Measurements from ENCODE around the gene FADS1. TPM values are rescaled to one million over a fixed set of nuclear protein-coding genes. Genes with fewer than 3 reads are reported as not detected.

Gene FADS1
- total and polyA plus RNA-seq, 7 donors: 8.6 to 93.2 (median 17.2) TPM

DNA sequence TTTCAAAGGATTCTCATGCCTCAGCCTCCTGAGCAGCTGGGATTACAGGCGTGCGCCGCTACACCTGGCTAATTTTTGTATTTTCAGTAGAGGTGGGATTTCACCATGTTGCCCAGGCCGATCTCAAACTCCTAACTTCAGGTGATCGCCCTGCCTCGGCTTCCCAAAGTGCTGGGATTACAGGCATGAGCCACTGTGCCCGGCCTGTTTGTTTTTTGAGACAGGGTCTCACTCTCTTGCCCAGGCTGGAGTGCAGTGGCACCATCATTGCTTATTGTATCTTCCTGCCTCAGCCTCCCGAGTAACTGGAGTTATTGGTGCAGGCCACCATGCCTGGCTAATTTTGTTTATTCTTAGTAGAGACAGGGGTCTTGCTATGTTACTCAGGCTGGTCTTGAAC is 19.4 kb upstream of the FADS1 start:
- H3K36me3 ChIP-seq (ENCODE audit: insufficient read depth in 1 of 2, low read depth in 1 of 2): peaks cover 0 to 4% of the 10 kb centered on the region in 2 donors
- DNase-seq: no peak
- H3K4me3 ChIP-seq: no peak overlapping the region
- ATAC-seq: no peak
- H3K9me3 ChIP-seq: no peaks in the 10 kb centered on the region
- no peaks in the 10 kb centered on the region for H3K27me3 ChIP-seq (ENCODE audit: insufficient read depth in 3 of 3, low read length in 2 of 3)
- H3K27ac ChIP-seq: no peak overlapping the region
- no peaks in the 10 kb centered on the region for H3K4me1 ChIP-seq
- intact Hi-C loops (cut with DNase I): no loop called here
- WGBS, 3 donors: 95 to 97% (median 96%) methylated on average over 8 of the region's 8 CpGs
- TF ChIP-seq, protein P1, sequence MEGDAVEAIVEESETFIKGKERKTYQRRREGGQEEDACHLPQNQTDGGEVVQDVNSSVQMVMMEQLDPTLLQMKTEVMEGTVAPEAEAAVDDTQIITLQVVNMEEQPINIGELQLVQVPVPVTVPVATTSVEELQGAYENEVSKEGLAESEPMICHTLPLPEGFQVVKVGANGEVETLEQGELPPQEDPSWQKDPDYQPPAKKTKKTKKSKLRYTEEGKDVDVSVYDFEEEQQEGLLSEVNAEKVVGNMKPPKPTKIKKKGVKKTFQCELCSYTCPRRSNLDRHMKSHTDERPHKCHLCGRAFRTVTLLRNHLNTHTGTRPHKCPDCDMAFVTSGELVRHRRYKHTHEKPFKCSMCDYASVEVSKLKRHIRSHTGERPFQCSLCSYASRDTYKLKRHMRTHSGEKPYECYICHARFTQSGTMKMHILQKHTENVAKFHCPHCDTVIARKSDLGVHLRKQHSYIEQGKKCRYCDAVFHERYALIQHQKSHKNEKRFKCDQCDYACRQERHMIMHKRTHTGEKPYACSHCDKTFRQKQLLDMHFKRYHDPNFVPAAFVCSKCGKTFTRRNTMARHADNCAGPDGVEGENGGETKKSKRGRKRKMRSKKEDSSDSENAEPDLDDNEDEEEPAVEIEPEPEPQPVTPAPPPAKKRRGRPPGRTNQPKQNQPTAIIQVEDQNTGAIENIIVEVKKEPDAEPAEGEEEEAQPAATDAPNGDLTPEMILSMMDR (IDR thresholded peaks at IDR 0.05): no peak

DNA sequence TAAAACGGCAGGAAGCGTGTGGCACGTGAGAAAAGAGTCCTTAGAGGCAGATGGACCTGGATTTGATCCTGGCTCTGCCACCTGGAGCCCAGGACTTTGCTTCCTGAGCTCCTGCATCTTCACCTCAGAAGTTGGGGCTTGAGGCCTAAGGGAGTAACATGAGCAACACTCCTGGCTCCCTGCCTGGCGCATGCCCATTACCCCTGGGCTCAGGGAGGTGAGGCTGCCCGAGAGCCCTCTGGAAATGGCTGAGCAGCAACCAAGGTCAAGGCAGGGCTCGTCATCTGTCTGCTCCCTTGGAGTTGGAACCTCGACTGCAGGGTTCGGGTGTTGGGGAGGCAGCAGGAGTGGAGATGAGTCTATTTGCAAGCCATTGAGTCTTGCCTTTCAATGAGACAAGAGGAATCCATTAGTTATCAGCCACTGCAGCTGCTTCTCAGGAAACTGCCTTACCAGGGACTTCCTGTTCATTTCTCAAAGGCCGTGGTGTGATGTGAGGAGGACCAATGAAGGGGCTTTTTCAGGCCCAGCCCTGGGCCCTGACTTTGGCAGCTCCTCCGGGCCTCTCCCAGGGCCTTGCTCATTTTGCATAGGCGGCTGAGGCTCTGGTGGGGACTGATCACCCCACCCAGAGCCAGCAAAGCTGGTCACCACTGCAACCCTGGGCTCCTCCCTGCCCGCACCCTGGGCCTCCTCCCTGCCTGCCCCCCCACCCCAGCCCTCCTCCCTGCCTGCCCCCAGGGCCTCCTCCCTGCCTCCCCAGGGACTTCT is 17.7 kb upstream of the FADS1 start:
- H3K27ac ChIP-seq: peak overlapping the region; percentile 50
- H3K27me3 ChIP-seq (ENCODE audit: insufficient read depth in 3 of 3, low read length in 2 of 3): peaks cover 0 to 4% (median 0%) of the 10 kb centered on the region in 3 donors
- H3K9me3 ChIP-seq: no peaks in the 10 kb centered on the region
- WGBS, 3 donors: 28 to 42% (median 31%) methylated on average over 11 to 12 of the region's 12 CpGs
- TF ChIP-seq, protein P1 (IDR thresholded peaks at IDR 0.05): no peak
- H3K36me3 ChIP-seq (ENCODE audit: insufficient read depth in 1 of 2, low read depth in 1 of 2): no peaks in the 10 kb centered on the region
- intact Hi-C loops (cut with DNase I): no loop called here
- DNase-seq (peak; percentile 59 to 78), ATAC-seq (peak; percentile 30 to 76 (median 70))
- no peak overlapping the region for H3K4me3 ChIP-seq
- H3K4me1 ChIP-seq: peaks cover 1% of the 10 kb centered on the region

DNA sequence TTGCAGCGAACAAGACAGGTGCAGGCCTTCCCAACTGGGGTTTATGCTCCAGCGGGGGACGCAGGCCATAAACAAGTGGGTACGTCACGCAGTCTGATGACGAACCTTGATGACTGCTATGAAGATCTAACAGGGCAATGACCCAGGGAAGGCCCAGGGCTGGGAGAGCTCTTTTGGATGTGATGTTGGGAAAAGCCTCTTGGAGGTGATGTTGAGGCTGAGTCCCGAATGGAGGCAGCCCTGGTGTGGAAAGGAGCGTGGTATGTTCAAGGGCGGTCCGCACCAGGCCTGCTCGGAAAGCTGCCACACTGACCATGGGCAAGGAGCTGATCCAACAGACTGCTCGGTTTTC is 17.1 kb upstream of the FADS1 start:
- 57 to 79% (median 57%) methylated on average over 12 of the region's 12 CpGs for WGBS, 3 donors
- Histone ChIP-seq H3K4me1 (peaks cover 7% of the 10 kb centered on the region), H3K36me3 (ENCODE audit: insufficient read depth in 1 of 2, low read depth in 1 of 2) (no peaks in the 10 kb centered on the region), H3K4me3 (no peak overlapping the region), H3K27ac (peak overlapping the region; percentile 50), H3K9me3 (no peaks in the 10 kb centered on the region), H3K27me3 (ENCODE audit: insufficient read depth in 3 of 3, low read length in 2 of 3) (peaks cover 0 to 9% (median 0%) of the 10 kb centered on the region in 3 donors)
- peak in 2 of 4 donors; percentile 19 to 29 for ATAC-seq
- intact Hi-C loops (cut with DNase I): no loop called here
- TF ChIP-seq, protein P1 (IDR thresholded peaks at IDR 0.05): no peak
- no peak for DNase-seq

DNA sequence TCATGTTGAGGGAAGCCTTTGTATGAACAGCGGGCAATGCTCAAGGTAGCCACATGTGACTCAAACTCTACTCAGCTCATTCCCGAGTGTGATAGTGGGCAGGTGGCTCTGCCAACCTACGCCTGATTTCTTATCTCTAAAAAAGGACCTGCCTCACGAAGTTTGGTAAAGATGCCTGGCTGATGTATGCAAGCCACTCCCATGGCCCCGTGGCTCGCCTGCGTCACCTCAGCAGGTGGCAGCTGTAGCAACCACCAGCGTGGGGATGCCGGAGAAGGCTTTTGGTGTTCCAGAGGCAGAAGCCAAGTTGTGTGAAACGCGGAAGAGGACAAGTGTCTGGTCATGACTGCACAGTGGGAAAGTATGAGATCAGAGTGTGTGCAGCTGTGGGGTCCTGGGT is 16.7 kb upstream of the FADS1 start:
- Histone ChIP-seq H3K4me3 (no peak overlapping the region), H3K36me3 (ENCODE audit: insufficient read depth in 1 of 2, low read depth in 1 of 2) (no peaks in the 10 kb centered on the region), H3K27me3 (ENCODE audit: insufficient read depth in 3 of 3, low read length in 2 of 3) (peaks cover 0 to 13% (median 0%) of the 10 kb centered on the region in 3 donors), H3K4me1 (peaks cover 7% of the 10 kb centered on the region), H3K27ac (no peak overlapping the region), H3K9me3 (no peaks in the 10 kb centered on the region)
- TF ChIP-seq, protein P1 (IDR thresholded peaks at IDR 0.05): no peak
- ATAC-seq: peak in 2 of 4 donors; percentile 10 to 15
- WGBS, 3 donors: 47 to 68% (median 61%) methylated on average over 11 of the region's 11 CpGs
- intact Hi-C loops (cut with DNase I): no loop called here
- DNase-seq: no peak

Measured in psoas muscle (tissue), 8 donors.